PC-9 (cell line): ENCODE measurements around the gene ITLN1.
"Not testable (repeated sequence)": the region's sequence is repeated elsewhere in the genome, so short reads cannot be mapped to it uniquely, and the experiment has no call there.

ENCODE experiments used
- CTCF ChIP-seq: fragments of 200-600 bp; sonication (generic); conservative IDR thresholded peaks from 2 replicates; pipeline ENCODE4 v1.6.1; 2017; ENCODE audit warnings: mixed run types, antibody characterized with exemption, mild to moderate bottlenecking, moderate library complexity
- EZH2 ChIP-seq: fragments of 200-600 bp; sonication (generic); IDR thresholded peaks from 2 replicates; pipeline ENCODE4 v1.8.0; 2017; ENCODE audit warnings: antibody characterized with exemption, low read depth

DNA sequence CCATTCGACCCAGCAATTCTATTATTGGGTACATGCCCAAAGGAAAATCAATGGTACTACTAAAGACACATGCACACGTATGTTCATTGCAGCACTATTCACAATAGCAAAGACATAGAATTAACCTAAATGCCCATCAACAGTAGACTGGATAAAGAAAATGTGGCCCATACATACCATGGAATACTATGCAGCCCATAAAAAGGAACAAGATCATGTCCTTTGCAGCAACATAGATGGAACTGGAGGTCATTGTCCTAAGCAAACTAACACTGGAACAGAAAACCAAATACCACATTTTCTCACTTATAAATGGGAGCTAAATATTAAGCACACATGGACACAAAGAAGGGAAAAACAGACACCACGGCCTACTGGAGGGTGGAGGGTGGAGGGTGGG lies 15.7 kb upstream of the ITLN1 start:
- TF ChIP-seq CTCF, EZH2: not testable (repeated sequence)
